ENCODE data around the gene TSHZ2.
"Not testable (repeated sequence)": the region's sequence is repeated elsewhere in the genome, so short reads cannot be mapped to it uniquely, and the experiment has no call there.

The TSHZ2 gene

GRCh38 chr20:53303413-53303760, 331.2 kb downstream of the TSHZ2 start:
- no peak for DNase-seq

- no peak for DNase-seq
Observed at GRCh38 chr20:53304146-53304545, 332.0 kb downstream of the TSHZ2 start.

GRCh38 chr20:53306192-53306805, 334.1 kb downstream of the TSHZ2 start:
- DNase-seq: no peak

- DNase-seq: no peak
Observed at GRCh38 chr20:53307964-53308597, 335.9 kb downstream of the TSHZ2 start.

GRCh38 chr20:53309515-53309914, 337.4 kb downstream of the TSHZ2 start:
- DNase-seq: no peak

GRCh38 chr20:53312957-53313356, 340.8 kb downstream of the TSHZ2 start:
- DNase-seq: no peak

GRCh38 chr20:53316206-53316937, 344.2 kb downstream of the TSHZ2 start:
- DNase-seq: no peak

- no peak for DNase-seq
Observed at GRCh38 chr20:53319200-53319599, 347.0 kb downstream of the TSHZ2 start.

GRCh38 chr20:53319716-53320115, 347.6 kb downstream of the TSHZ2 start:
- no peak for DNase-seq

- no peak for DNase-seq
Observed at GRCh38 chr20:53320701-53321100, 348.5 kb downstream of the TSHZ2 start.

GRCh38 chr20:53321596-53321995, 349.4 kb downstream of the TSHZ2 start:
- DNase-seq: no peak

- no peak for DNase-seq
Observed at GRCh38 chr20:53322651-53323050, 350.5 kb downstream of the TSHZ2 start.

- not testable (repeated sequence) for DNase-seq
Observed at GRCh38 chr20:53323460-53323859, 351.3 kb downstream of the TSHZ2 start.

GRCh38 chr20:53324816-53325215, 352.7 kb downstream of the TSHZ2 start:
- no peak for DNase-seq

- no peak for DNase-seq
Observed at GRCh38 chr20:53328961-53329360, 356.8 kb downstream of the TSHZ2 start.

- DNase-seq: no peak
Observed at GRCh38 chr20:53329781-53330180, 357.6 kb downstream of the TSHZ2 start.

GRCh38 chr20:53330601-53331140, 358.5 kb downstream of the TSHZ2 start:
- DNase-seq: peak in 4 of 56 donors; percentile 1 to 27 (median 6)

- no peak for DNase-seq
Observed at GRCh38 chr20:53331151-53331973, 359.2 kb downstream of the TSHZ2 start.

- DNase-seq: no peak
Observed at GRCh38 chr20:53332022-53332837, 360.1 kb downstream of the TSHZ2 start.

- no peak for DNase-seq
Observed at GRCh38 chr20:53334861-53335260, 362.7 kb downstream of the TSHZ2 start.

GRCh38 chr20:53335555-53335954, 363.4 kb downstream of the TSHZ2 start:
- no peak for DNase-seq
